Hippocampal formation (tissue), 2 donors: ENCODE data around the gene ADCY2.

Source experiments
- DNase-seq, 2 donors: peaks; one replicate each; lab custom pipeline; 2025; lab: John Stamatoyannopoulos, UW

The ADCY2 gene

GRCh38 chr5:7395947-7396712 lies at the start of gene ADCY2:
Gene ADCY2, plus strand, starts transcription at chr5:7396138. Its CDS starts 159 bp downstream, at chr5:7396297.
- DNase-seq: no peak

- no peak for DNase-seq
Measured at GRCh38 chr5:7347377-7347776, 48.6 kb upstream of the ADCY2 start.

- peak; percentile 24 to 29 for DNase-seq
Measured at GRCh38 chr5:7348168-7348854, 47.6 kb upstream of the ADCY2 start.

GRCh38 chr5:7361593-7361992 lies 34.3 kb upstream of the ADCY2 start:
- no peak for DNase-seq

- DNase-seq: no peak
Measured at GRCh38 chr5:7363067-7363677, 32.8 kb upstream of the ADCY2 start.

- DNase-seq: no peak
Measured at GRCh38 chr5:7364226-7364875, 31.6 kb upstream of the ADCY2 start.

GRCh38 chr5:7367780-7368179 lies 28.2 kb upstream of the ADCY2 start:
- DNase-seq: no peak

GRCh38 chr5:7372399-7372798 lies 23.5 kb upstream of the ADCY2 start:
- no peak for DNase-seq

GRCh38 chr5:7374186-7374585 lies 21.8 kb upstream of the ADCY2 start:
- DNase-seq: no peak

GRCh38 chr5:7375457-7375856 lies 20.5 kb upstream of the ADCY2 start:
- no peak for DNase-seq

GRCh38 chr5:7376871-7377270 lies 19.1 kb upstream of the ADCY2 start:
- DNase-seq: no peak

GRCh38 chr5:7377761-7378160 lies 18.2 kb upstream of the ADCY2 start:
- no peak for DNase-seq

- DNase-seq: no peak
Measured at GRCh38 chr5:7382588-7382987, 13.3 kb upstream of the ADCY2 start.

- DNase-seq: no peak
Measured at GRCh38 chr5:7385681-7386080, 10.3 kb upstream of the ADCY2 start.

- DNase-seq: no peak
Measured at GRCh38 chr5:7388553-7388952, 7.4 kb upstream of the ADCY2 start.

GRCh38 chr5:7391215-7391614 lies 4.7 kb upstream of the ADCY2 start:
- no peak for DNase-seq

GRCh38 chr5:7391814-7392692 lies 3.9 kb upstream of the ADCY2 start:
- DNase-seq: peak in 1 of 2 donors; percentile 73

GRCh38 chr5:7392693-7393024 lies 3.3 kb upstream of the ADCY2 start:
- no peak for DNase-seq

GRCh38 chr5:7393921-7394799 lies 1.8 kb upstream of the ADCY2 start:
- DNase-seq: no peak

GRCh38 chr5:7394889-7395431 lies 978 bp upstream of the ADCY2 start:
- no peak for DNase-seq
